HG03060 (cell line): ENCODE data around the gene ERGIC1.

Experiments used
- ATAC-seq: cut with Tn5 transposase; IDR thresholded peaks from one replicate; pipeline ENCODE4 v1.9.1; 2021; ENCODE audit warnings: low read depth, moderate number of reproducible peaks; ENCODE audit not compliant: unreplicated experiment

The ERGIC1 gene

GRCh38 chr5:172825610-172826204 is 8.3 kb upstream of the ERGIC1 start:
- no peak for ATAC-seq

GRCh38 chr5:172827841-172828240 is 6.2 kb upstream of the ERGIC1 start:
- ATAC-seq: no peak

GRCh38 chr5:172828911-172829431 is 5.1 kb upstream of the ERGIC1 start:
- ATAC-seq: no peak

- no peak for ATAC-seq
Measured at GRCh38 chr5:172830275-172830799, 3.7 kb upstream of the ERGIC1 start.

GRCh38 chr5:172830876-172831662 is 3.0 kb upstream of the ERGIC1 start:
- ATAC-seq: no peak

GRCh38 chr5:172832383-172833315 is 1.4 kb upstream of the ERGIC1 start:
- ATAC-seq: no peak

- no peak for ATAC-seq
Measured at GRCh38 chr5:172833372-172833685, 722 bp upstream of the ERGIC1 start.

- ATAC-seq: peak; percentile 3
Measured at GRCh38 chr5:172834415-172835289, 601 bp downstream of the ERGIC1 start.

- ATAC-seq: no peak
Measured at GRCh38 chr5:172835290-172835993, 1.4 kb downstream of the ERGIC1 start.

GRCh38 chr5:172835994-172836356 is 1.9 kb downstream of the ERGIC1 start:
- ATAC-seq: no peak

- peak; percentile 48 for ATAC-seq
Measured at GRCh38 chr5:172837640-172838039, 3.6 kb downstream of the ERGIC1 start.

GRCh38 chr5:172838151-172838875 is 4.3 kb downstream of the ERGIC1 start:
- ATAC-seq: no peak

- no peak for ATAC-seq
Measured at GRCh38 chr5:172839669-172840431, 5.8 kb downstream of the ERGIC1 start.

GRCh38 chr5:172840432-172841154 is 6.5 kb downstream of the ERGIC1 start:
- ATAC-seq: no peak

GRCh38 chr5:172841256-172841655 is 7.2 kb downstream of the ERGIC1 start:
- ATAC-seq: no peak

GRCh38 chr5:172843825-172844576 is 9.9 kb downstream of the ERGIC1 start:
- no peak for ATAC-seq

GRCh38 chr5:172844577-172844838 is 10.5 kb downstream of the ERGIC1 start:
- ATAC-seq: no peak
